Left lung (tissue), 10 donors: Measurements from ENCODE around the gene ZNF407. TPM values are rescaled to one million over a fixed set of nuclear protein-coding genes. Genes with fewer than 3 reads are reported as not detected.
A peak's percentile ranks its signal among the peaks of the same experiment; 100 is the strongest.

Source experiments
- ATAC-seq: fragments of 200-7000 bp; cut with Tn5 transposase; one replicate; pipeline ENCODE4 v1.9.1; 2020; ENCODE audit warnings: moderate library complexity
- DNase-seq, 4 donors: peaks; one replicate each; pipeline ENCODE4 v3.0.0-alpha.2; 2013 to 2020
- H3K27ac ChIP-seq, 2 donors: fragments of 200-600 bp; sonication (generic) in 1 of 2; one replicate each; pipeline versions ENCODE4 v1.5.0 to v1.8.0; 2020 to 2021
- H3K27me3 ChIP-seq, 2 donors: fragments of 200-600 bp; sonication (generic) in 1 of 2; one replicate each; pipeline versions ENCODE4 v1.5.0 to v1.8.0; 2020 to 2021
- H3K36me3 ChIP-seq, 2 donors: fragments of 200-600 bp; sonication (generic) in 1 of 2; one replicate each; pipeline versions ENCODE4 v1.5.0 to v1.8.0; 2020 to 2021
- H3K4me1 ChIP-seq, 2 donors: fragments of 200-600 bp; one replicate each; pipeline ENCODE4 v1.8.0; 2021
- H3K4me3 ChIP-seq, 2 donors: fragments of 200-600 bp; sonication (generic) in 1 of 2; one replicate each; pipeline versions ENCODE4 v1.5.0 to v1.8.0; 2020 to 2021; ENCODE audit warnings: mild to moderate bottlenecking in 1 of 2
- H3K9me3 ChIP-seq, 2 donors: fragments of 200-600 bp; sonication (generic) in 1 of 2; one replicate each; pipeline versions ENCODE4 v1.5.0 to v1.8.0; 2020 to 2021
- CTCF ChIP-seq, 2 donors: fragments of 200-600 bp; sonication (generic) in 1 of 2; IDR thresholded peaks; one replicate each; pipeline versions ENCODE4 v1.5.0 to v1.8.0; 2021; ENCODE audit warnings: antibody characterized with exemption in 2 of 2
- intact Hi-C, 2 donors: fragments of 100-400 bp; cut with DNase I; formaldehyde crosslinking; loops; one replicate each; pipeline versions ENCODE4 v1.11.2 to v1.14.2; 2022
- polyA plus RNA-seq, 6 donors: library from polyadenylated mRNA; unstranded; fragments of 120-200 nt; gene quantifications; one replicate each; pipeline ENCODE4 v1.2.1, GENCODE V29; 2013; ENCODE audit not compliant: insufficient read length in 6 of 6
- total RNA-seq, 2 donors: library from RNA; stranded (reverse); fragmentation: NEBNext Ultra II Directional; extraction: Animal tissue kit (Norgen Biotek cat#: 25700); gene quantifications; one replicate each; pipeline ENCODE4 v1.2.1, GENCODE V29; 2021
- donor health status: DM: no; HTN: yes; CAD: no.
- donor health status: DM: no; HTN: no; CAD: no.

ZNF407 gene
- total and polyA plus RNA-seq, 8 donors = 10.3 to 16.7 (median 11.3) TPM

- no peaks in the 10 kb centered on the region for H3K27me3 ChIP-seq
- peak; percentile 64 for ATAC-seq
- no peak for TF ChIP-seq CTCF (IDR thresholded peaks at IDR 0.05)
- H3K4me3 ChIP-seq = no peak overlapping the region
- no peak overlapping the region for H3K27ac ChIP-seq
- no peak for DNase-seq
- no peaks in the 10 kb centered on the region for H3K9me3 ChIP-seq
- no peaks in the 10 kb centered on the region for H3K36me3 ChIP-seq
- H3K4me1 ChIP-seq = peaks cover 4% of the 10 kb centered on the region in 2 donors
- intact Hi-C loops = no loop called here
Measured at GRCh38 chr18:74604774-74605173, 7.1 kb downstream of the ZNF407 start.

- H3K4me1 ChIP-seq = peaks cover 4 to 14% of the 10 kb centered on the region in 2 donors
- no peak for TF ChIP-seq CTCF (IDR thresholded peaks at IDR 0.05)
- H3K4me3 ChIP-seq = no peak overlapping the region
- no peak overlapping the region for H3K27ac ChIP-seq
- no peak for ATAC-seq
- intact Hi-C loops = no loop called here
- no peak for DNase-seq
- H3K9me3 ChIP-seq = no peaks in the 10 kb centered on the region
- no peaks in the 10 kb centered on the region for H3K36me3 ChIP-seq
- H3K27me3 ChIP-seq = no peaks in the 10 kb centered on the region
Measured at GRCh38 chr18:74608681-74609080, 11.0 kb downstream of the ZNF407 start.

- no peak overlapping the region for H3K27ac ChIP-seq
- ATAC-seq (no peak), DNase-seq (no peak)
- no peaks in the 10 kb centered on the region for H3K27me3 ChIP-seq
- peaks cover 4 to 14% of the 10 kb centered on the region in 2 donors for H3K4me1 ChIP-seq
- intact Hi-C loops = no loop called here
- no peaks in the 10 kb centered on the region for H3K36me3 ChIP-seq
- H3K9me3 ChIP-seq = peaks cover 0 to under 1% of the 10 kb centered on the region in 2 donors
- no peak for TF ChIP-seq CTCF (IDR thresholded peaks at IDR 0.05)
- no peak overlapping the region for H3K4me3 ChIP-seq
Measured at GRCh38 chr18:74609535-74609934, 11.9 kb downstream of the ZNF407 start.

DNA sequence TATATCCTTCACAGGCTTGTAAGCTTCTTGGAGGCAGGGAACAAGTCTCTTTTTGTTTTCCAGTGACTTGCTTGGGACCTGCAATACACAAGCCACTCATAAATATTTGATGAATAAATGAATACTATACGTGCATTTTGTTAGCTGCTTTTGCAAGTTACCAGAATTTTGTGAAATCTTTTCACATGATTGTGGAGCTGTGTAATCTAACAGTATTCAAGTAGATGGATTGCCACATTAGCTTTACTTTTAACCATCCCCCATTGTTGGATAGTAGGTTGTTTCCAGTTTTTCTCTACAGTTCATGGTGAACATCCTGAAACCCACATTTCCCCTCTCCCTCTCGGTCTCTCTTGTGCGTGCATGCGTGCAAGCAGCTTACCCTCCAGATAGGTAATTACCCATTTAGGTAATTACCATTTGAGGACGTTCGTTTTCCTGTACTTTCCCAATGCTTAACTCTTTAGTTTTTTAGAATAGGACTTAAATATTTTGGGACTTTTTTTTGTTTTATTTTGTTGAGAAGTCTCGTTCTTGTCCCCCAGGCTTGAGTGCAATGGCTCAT, 12.5 kb downstream of the ZNF407 start:
- Histone ChIP-seq H3K36me3 (no peaks in the 10 kb centered on the region), H3K4me3 (no peak overlapping the region), H3K27ac (no peak overlapping the region), H3K9me3 (peaks cover 0 to 3% of the 10 kb centered on the region in 2 donors), H3K27me3 (no peaks in the 10 kb centered on the region), H3K4me1 (peaks cover 0 to 10% of the 10 kb centered on the region in 2 donors)
- intact Hi-C loops = no loop called here
- ATAC-seq (no peak), DNase-seq (no peak)
- no peak for TF ChIP-seq CTCF (IDR thresholded peaks at IDR 0.05)

GRCh38 chr18:74610860-74611259, 13.2 kb downstream of the ZNF407 start:
- ATAC-seq (no peak), DNase-seq (no peak)
- Histone ChIP-seq H3K4me1 (peaks cover 0 to 10% of the 10 kb centered on the region in 2 donors), H3K4me3 (no peak overlapping the region), H3K36me3 (no peaks in the 10 kb centered on the region), H3K27ac (no peak overlapping the region), H3K27me3 (no peaks in the 10 kb centered on the region), H3K9me3 (peaks cover 0 to 3% of the 10 kb centered on the region in 2 donors)
- TF ChIP-seq CTCF (IDR thresholded peaks at IDR 0.05) = no peak
- intact Hi-C loops = no loop called here
